Peyer's patch (tissue), 4 donors: ENCODE results near the gene SIRPG.

Experiments
- POLR2A ChIP-seq, 2 donors: fragments of 450-650 bp; IDR thresholded peaks; one replicate each; pipeline ENCODE4 v1.5.1; 2017; ENCODE audit warnings: antibody characterized with exemption in 2 of 2, mild to moderate bottlenecking in 2 of 2, moderate library complexity in 2 of 2
- TF ChIP-seq, protein P1 (sequence below), 6 experiments: fragments of 450-650 bp in 4 of 6; fragments of 200-600 bp in 2 of 6; sonication (generic) in 1 of 6; IDR thresholded peaks; one replicate each; pipeline ENCODE4 v1.5.1; 2017 to 2019; ENCODE audit warnings: antibody characterized with exemption in 6 of 6, mild to moderate bottlenecking in 3 of 6, moderate library complexity in 1 of 6

- TF ChIP-seq, protein P1, sequence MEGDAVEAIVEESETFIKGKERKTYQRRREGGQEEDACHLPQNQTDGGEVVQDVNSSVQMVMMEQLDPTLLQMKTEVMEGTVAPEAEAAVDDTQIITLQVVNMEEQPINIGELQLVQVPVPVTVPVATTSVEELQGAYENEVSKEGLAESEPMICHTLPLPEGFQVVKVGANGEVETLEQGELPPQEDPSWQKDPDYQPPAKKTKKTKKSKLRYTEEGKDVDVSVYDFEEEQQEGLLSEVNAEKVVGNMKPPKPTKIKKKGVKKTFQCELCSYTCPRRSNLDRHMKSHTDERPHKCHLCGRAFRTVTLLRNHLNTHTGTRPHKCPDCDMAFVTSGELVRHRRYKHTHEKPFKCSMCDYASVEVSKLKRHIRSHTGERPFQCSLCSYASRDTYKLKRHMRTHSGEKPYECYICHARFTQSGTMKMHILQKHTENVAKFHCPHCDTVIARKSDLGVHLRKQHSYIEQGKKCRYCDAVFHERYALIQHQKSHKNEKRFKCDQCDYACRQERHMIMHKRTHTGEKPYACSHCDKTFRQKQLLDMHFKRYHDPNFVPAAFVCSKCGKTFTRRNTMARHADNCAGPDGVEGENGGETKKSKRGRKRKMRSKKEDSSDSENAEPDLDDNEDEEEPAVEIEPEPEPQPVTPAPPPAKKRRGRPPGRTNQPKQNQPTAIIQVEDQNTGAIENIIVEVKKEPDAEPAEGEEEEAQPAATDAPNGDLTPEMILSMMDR (IDR thresholded peaks at IDR 0.05): no peak
- no peak for TF ChIP-seq POLR2A (IDR thresholded peaks at IDR 0.05)
These were observed 35.8 kb upstream of the SIRPG start for GRCh38 chr20:1693427-1693826.
